HTR-8/SVneo (cell line): ENCODE results near the gene PYDC2.

ENCODE experiments used
- DNase-seq: peaks from one replicate; pipeline ENCODE4 v3.0.0; 2011; ENCODE audit warnings: low spot score, mixed read lengths; ENCODE audit not compliant: insufficient read length
- FAIRE-seq: peaks from 2 replicates; lab custom pipeline; 2011; peaks lifted over from hg19 to GRCh38; lab: Jason Lieb, UNC

Gene PYDC2

GRCh38 chr3:191461113-191461595, at the start of gene PYDC2:
TSS of gene PYDC2 (plus strand) at chr3:191461163. CDS start at chr3:191461163, 0 bp downstream.
- DNase-seq: no peak
- FAIRE-seq: no peak

GRCh38 chr3:191412759-191413158, 48.2 kb upstream of the PYDC2 start:
- DNase-seq (peak; percentile 51), FAIRE-seq (no peak)

GRCh38 chr3:191414286-191414685, 46.7 kb upstream of the PYDC2 start:
- DNase-seq: no peak
- no peak for FAIRE-seq

- FAIRE-seq (no peak), DNase-seq (no peak)
These were observed 46.2 kb upstream of the PYDC2 start for GRCh38 chr3:191414732-191415131.

GRCh38 chr3:191415566-191415965, 45.4 kb upstream of the PYDC2 start:
- DNase-seq (no peak), FAIRE-seq (no peak)

GRCh38 chr3:191417457-191417729, 43.6 kb upstream of the PYDC2 start:
- no peak for FAIRE-seq
- no peak for DNase-seq

- DNase-seq: no peak
These were observed 40.2 kb upstream of the PYDC2 start for GRCh38 chr3:191420771-191421170.

GRCh38 chr3:191424881-191425280, 36.1 kb upstream of the PYDC2 start:
- no peak for FAIRE-seq

More at GRCh38 chr3:191420771-191421170, 40.2 kb upstream of the PYDC2 start:
- FAIRE-seq: no peak

GRCh38 chr3:191425322-191425734, 35.6 kb upstream of the PYDC2 start:
- FAIRE-seq (no peak), DNase-seq (no peak)

More at GRCh38 chr3:191424881-191425280, 36.1 kb upstream of the PYDC2 start:
- DNase-seq: no peak

- FAIRE-seq (no peak), DNase-seq (no peak)
These were observed 34.7 kb upstream of the PYDC2 start for GRCh38 chr3:191426311-191426710.

GRCh38 chr3:191428177-191428576, 32.8 kb upstream of the PYDC2 start:
- DNase-seq: no peak
- no peak for FAIRE-seq

GRCh38 chr3:191430103-191430502, 30.9 kb upstream of the PYDC2 start:
- DNase-seq (no peak), FAIRE-seq (no peak)

- no peak for FAIRE-seq
- no peak for DNase-seq
These were observed 29.7 kb upstream of the PYDC2 start for GRCh38 chr3:191431160-191431822.

GRCh38 chr3:191432162-191432561, 28.8 kb upstream of the PYDC2 start:
- DNase-seq: no peak
- FAIRE-seq: no peak

- DNase-seq (no peak), FAIRE-seq (no peak)
These were observed 26.9 kb upstream of the PYDC2 start for GRCh38 chr3:191434024-191434423.

GRCh38 chr3:191435981-191436380, 25.0 kb upstream of the PYDC2 start:
- FAIRE-seq (no peak), DNase-seq (no peak)

- DNase-seq (no peak), FAIRE-seq (no peak)
These were observed 22.7 kb upstream of the PYDC2 start for GRCh38 chr3:191438150-191438814.

GRCh38 chr3:191440532-191440931, 20.4 kb upstream of the PYDC2 start:
- DNase-seq (no peak), FAIRE-seq (no peak)

- FAIRE-seq: no peak
- no peak for DNase-seq
These were observed 19.3 kb upstream of the PYDC2 start for GRCh38 chr3:191441687-191442086.

GRCh38 chr3:191444569-191444968, 16.4 kb upstream of the PYDC2 start:
- FAIRE-seq (no peak), DNase-seq (no peak)

- DNase-seq (no peak), FAIRE-seq (no peak)
These were observed 11.7 kb upstream of the PYDC2 start for GRCh38 chr3:191449256-191449655.
